Neural progenitor cell (in vitro differentiated cells): ENCODE measurements around the gene SPTAN1. TPM values are rescaled to one million over a fixed set of nuclear protein-coding genes. Genes with fewer than 3 reads are reported as not detected.

Experiments used
- DNase-seq: peaks from one replicate; pipeline ENCODE4 v3.0.0-alpha.2; 2016; ENCODE audit warnings: low spot score
- H2AFZ ChIP-seq: fragments of 200-600 bp; sonication (generic); replicated peaks from 2 replicates; pipeline ENCODE4 v1.6.1; 2016; ENCODE audit warnings: antibody characterized with exemption
- H3F3A ChIP-seq: fragments of 200-600 bp; sonication (generic); 2 replicates; pipeline ENCODE4 v1.6.1; 2016; ENCODE audit warnings: antibody characterized with exemption, low read depth
- H3K27ac ChIP-seq: fragments of 200-600 bp; sonication (generic); 2 replicates; pipeline ENCODE4 v1.5.1; 2016; ENCODE audit warnings: mild to moderate bottlenecking
- H3K27me3 ChIP-seq: fragments of 200-600 bp; sonication (generic); 2 replicates; pipeline ENCODE4 v1.6.1; 2016; ENCODE audit warnings: mild to moderate bottlenecking, moderate library complexity
- H3K36me3 ChIP-seq: fragments of 200-600 bp; sonication (generic); 2 replicates; pipeline ENCODE4 v1.5.1; 2016
- H3K4me1 ChIP-seq: fragments of 200-600 bp; sonication (generic); 2 replicates; pipeline ENCODE4 v1.6.1; 2016; ENCODE audit warnings: mixed run types
- H3K4me2 ChIP-seq: fragments of 200-600 bp; sonication (generic); 2 replicates; pipeline ENCODE4 v1.6.1; 2016
- H3K4me3 ChIP-seq: fragments of 200-600 bp; sonication (generic); 2 replicates; pipeline ENCODE4 v1.5.1; 2016
- H3K79me2 ChIP-seq: fragments of 200-600 bp; sonication (generic); 2 replicates; pipeline ENCODE4 v1.6.1; 2016; ENCODE audit warnings: low read depth
- H3K9ac ChIP-seq: fragments of 200-600 bp; sonication (generic); 2 replicates; pipeline ENCODE4 v1.6.1; 2016
- H3K9me3 ChIP-seq: fragments of 200-600 bp; sonication (generic); 2 replicates; pipeline ENCODE4 v1.5.1; 2016; ENCODE audit warnings: low read depth
- H4K20me1 ChIP-seq: fragments of 200-600 bp; sonication (generic); 2 replicates; pipeline ENCODE4 v1.6.1; 2016; ENCODE audit warnings: low read depth
- H3K27ac Mint-ChIP-seq: 3 replicates; pipeline ENCODE4 v1.8.0; 2021; ENCODE audit warnings: mixed read lengths
- H3K27me3 Mint-ChIP-seq: 2 replicates; pipeline ENCODE4 v1.8.0; 2022; ENCODE audit warnings: low read depth, mild to moderate bottlenecking, inconsistent platforms, moderate library complexity, mixed read lengths; ENCODE audit not compliant: insufficient read depth
- H3K36me3 Mint-ChIP-seq: 3 replicates; pipeline ENCODE4 v1.8.0; 2021; ENCODE audit warnings: mixed read lengths
- H3K4me1 Mint-ChIP-seq: 3 replicates; pipeline ENCODE4 v1.8.0; 2021; ENCODE audit warnings: mixed read lengths
- H3K4me3 Mint-ChIP-seq: 3 replicates; pipeline ENCODE4 v1.8.0; 2021; ENCODE audit warnings: mild to moderate bottlenecking, moderate library complexity, mixed read lengths
- H3K9me3 Mint-ChIP-seq: 3 replicates; pipeline ENCODE4 v1.8.0; 2020; ENCODE audit warnings: mixed read lengths
- CTCF ChIP-seq: fragments of 200-600 bp; sonication (generic); IDR thresholded peaks from 2 replicates; pipeline ENCODE4 v1.5.1; 2017; ENCODE audit warnings: antibody characterized with exemption, mild to moderate bottlenecking
- EZH2 ChIP-seq: fragments of 200-600 bp; sonication (generic); IDR thresholded peaks from 2 replicates; pipeline ENCODE4 v1.6.1; 2017; ENCODE audit warnings: antibody characterized with exemption, mild to moderate bottlenecking, moderate library complexity
- EZH2phosphoT487 ChIP-seq: fragments of 200-600 bp; sonication (generic); IDR thresholded peaks from 2 replicates; pipeline ENCODE4 v1.6.1; 2017; ENCODE audit warnings: antibody characterized with exemption
- total RNA-seq: library from RNA; depleted of rRNA; stranded (reverse); fragments of >200 nt; gene quantifications from 2 replicates; pipeline ENCODE4 v1.2.3, GENCODE V29; 2015; ENCODE audit warnings: low replicate concordance

SPTAN1 gene
- total RNA-seq, 1 donor from 2014 or later = 112 TPM

- Mint-ChIP-seq H3K27ac (no peak overlapping the region), H3K4me3 (peak overlapping the region; percentile 76), H3K4me1 (peaks cover 17% of the 10 kb centered on the region), H3K36me3 (peaks cover 14% of the 10 kb centered on the region), H3K9me3 (no peaks in the 10 kb centered on the region), H3K27me3 (peaks cover 4% of the 10 kb centered on the region)
- H4K20me1 ChIP-seq = peaks cover 3% of the 10 kb centered on the region
- H3K27me3 ChIP-seq = no peaks in the 10 kb centered on the region
- no peak overlapping the region for H3K27ac ChIP-seq
- no peak for DNase-seq
- peaks cover 50% of the 10 kb centered on the region for H3K79me2 ChIP-seq
- no peak overlapping the region for H3K9ac ChIP-seq
- no peak overlapping the region for H2AFZ ChIP-seq
- peaks cover 15% of the 10 kb centered on the region for H3F3A ChIP-seq
- peaks cover 3% of the 10 kb centered on the region for H3K4me1 ChIP-seq
- no peak for TF ChIP-seq EZH2
- H3K36me3 ChIP-seq = no peaks in the 10 kb centered on the region
- no peak overlapping the region for H3K4me3 ChIP-seq
- H3K4me2 ChIP-seq = no peak overlapping the region
- no peaks in the 10 kb centered on the region for H3K9me3 ChIP-seq
Measured at GRCh38 chr9:128653908-128654307, 101.5 kb downstream of the SPTAN1 start.

DNA sequence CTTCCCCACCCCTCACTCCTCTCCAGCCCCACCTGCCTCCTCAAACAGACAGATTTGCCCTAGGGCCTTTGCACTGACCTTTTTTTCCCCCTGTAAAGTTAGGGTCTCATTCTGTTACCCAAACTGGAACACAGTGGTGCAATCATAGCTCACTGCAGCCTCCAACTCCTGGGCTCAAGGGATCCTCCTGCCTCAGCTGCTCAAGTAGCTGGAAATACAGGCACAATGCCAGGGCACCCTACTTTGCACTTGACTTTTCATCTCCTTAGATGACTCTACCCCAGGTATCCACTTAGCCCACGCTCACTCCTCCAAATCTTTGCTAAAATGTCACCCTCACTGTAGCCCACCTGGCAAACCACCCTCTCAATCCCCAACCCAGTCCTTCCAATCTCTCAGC lies 102.1 kb downstream of the SPTAN1 start:
- Histone ChIP-seq H3K27me3 (no peaks in the 10 kb centered on the region), H3K4me1 (peaks cover 3% of the 10 kb centered on the region), H3K79me2 (peaks cover 44% of the 10 kb centered on the region), H3K9me3 (no peaks in the 10 kb centered on the region), H3K4me2 (no peak overlapping the region), H3F3A (peaks cover 15% of the 10 kb centered on the region), H2AFZ (no peak overlapping the region), H3K4me3 (no peak overlapping the region), H4K20me1 (no peaks in the 10 kb centered on the region), H3K27ac (no peak overlapping the region), H3K36me3 (no peaks in the 10 kb centered on the region), H3K9ac (no peak overlapping the region)
- Mint-ChIP-seq H3K27ac (no peak overlapping the region), H3K9me3 (no peaks in the 10 kb centered on the region), H3K4me1 (peaks cover 13% of the 10 kb centered on the region), H3K27me3 (peaks cover 4% of the 10 kb centered on the region), H3K36me3 (peaks cover 11% of the 10 kb centered on the region), H3K4me3 (peak overlapping the region; percentile 76)
- TF ChIP-seq EZH2 (no peak), CTCF (no peak), EZH2phosphoT487 (no peak)
- no peak for DNase-seq

DNA sequence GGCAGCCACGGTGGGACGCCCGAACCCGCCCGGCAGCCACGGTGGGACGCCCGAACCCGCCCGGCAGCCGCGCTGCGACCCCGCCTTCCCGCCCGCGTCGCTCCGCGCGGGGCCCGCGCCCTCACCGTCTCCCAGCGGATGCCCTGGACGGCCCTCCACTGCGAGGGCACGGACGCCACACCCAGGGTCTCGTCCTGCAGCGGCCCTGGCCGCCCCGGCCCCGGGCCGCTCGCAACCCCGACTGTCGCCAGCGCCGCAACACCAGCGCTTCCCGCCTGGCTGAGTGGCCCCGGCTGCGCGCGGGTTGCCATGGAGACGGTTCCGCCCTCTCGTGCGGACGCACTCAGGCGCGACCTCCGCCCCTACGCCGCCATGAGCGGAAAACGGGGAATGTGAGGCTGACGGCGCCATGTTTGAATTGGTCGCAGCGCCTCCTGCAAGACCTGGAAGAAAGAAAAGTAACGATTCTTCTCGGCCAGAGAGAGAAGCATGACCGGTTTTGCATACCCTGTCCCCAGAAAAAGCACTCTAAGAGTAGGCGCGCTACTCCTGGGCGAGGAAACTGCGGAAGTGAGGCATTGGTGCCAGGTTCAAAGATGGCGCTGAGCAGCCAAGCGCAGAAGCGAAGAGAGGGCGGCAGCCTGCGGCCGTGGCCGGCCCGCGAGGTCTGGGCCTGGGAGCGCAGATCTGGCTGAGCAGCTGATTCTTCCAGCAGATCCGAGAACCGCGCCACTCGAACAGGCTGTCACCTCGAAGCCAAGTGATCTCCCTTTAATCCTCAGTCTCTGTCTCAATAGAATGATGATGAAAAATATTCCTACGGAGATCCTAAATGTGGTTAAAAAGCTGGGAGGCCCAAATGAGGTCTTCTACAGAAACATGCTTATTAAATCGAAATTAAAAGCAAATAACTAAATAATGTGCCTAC lies 104.3 kb downstream of the SPTAN1 start, which contains the start of gene DYNC2I2:
Gene DYNC2I2 (minus strand): TSS at position 432 of the 928 bp plus-strand sequence. CDS start 121 bp downstream, at position 311.
- Mint-ChIP-seq H3K4me1 (peaks cover 13% of the 10 kb centered on the region), H3K27me3 (peaks cover 4% of the 10 kb centered on the region), H3K36me3 (peaks cover 11% of the 10 kb centered on the region), H3K4me3 (peak within 1 kb of the TSS; percentile 91), H3K9me3 (no peaks in the 10 kb centered on the region), H3K27ac (peak within 1 kb of the TSS; percentile 100)
- peak; percentile 99 for DNase-seq
- no peaks in the 10 kb centered on the region for H3K36me3 ChIP-seq
- H3K4me2 ChIP-seq = peak within 1 kb of the TSS; percentile 71
- peaks cover 3% of the 10 kb centered on the region for H3K4me1 ChIP-seq
- no peaks in the 10 kb centered on the region for H4K20me1 ChIP-seq
- peaks cover 44% of the 10 kb centered on the region for H3K79me2 ChIP-seq
- H3K27me3 ChIP-seq = no peaks in the 10 kb centered on the region
- H2AFZ ChIP-seq = peak within 1 kb of the TSS; percentile 85
- peak within 1 kb of the TSS; percentile 92 for H3K9ac ChIP-seq
- no peaks in the 10 kb centered on the region for H3K9me3 ChIP-seq
- H3K27ac ChIP-seq = peak within 1 kb of the TSS; percentile 99
- peaks cover 15% of the 10 kb centered on the region for H3F3A ChIP-seq
- TF ChIP-seq CTCF (peak; percentile 9), EZH2 (no peak), EZH2phosphoT487 (no peak)
- peak within 1 kb of the TSS; percentile 70 for H3K4me3 ChIP-seq

- no peaks in the 10 kb centered on the region for H4K20me1 ChIP-seq
- H3K27ac ChIP-seq = peak overlapping the region; percentile 99
- H3K27me3 ChIP-seq = no peaks in the 10 kb centered on the region
- H3K9me3 Mint-ChIP-seq = no peaks in the 10 kb centered on the region
- H3F3A ChIP-seq = peaks cover 15% of the 10 kb centered on the region
- DNase-seq = no peak
- H3K79me2 ChIP-seq = peaks cover 39% of the 10 kb centered on the region
- H3K27me3 Mint-ChIP-seq = peaks cover 4% of the 10 kb centered on the region
- H3K4me2 ChIP-seq = peak overlapping the region; percentile 71
- H3K36me3 Mint-ChIP-seq = peaks cover 9% of the 10 kb centered on the region
- H3K4me1 Mint-ChIP-seq = peaks cover 13% of the 10 kb centered on the region
- H3K4me1 ChIP-seq = peaks cover 3% of the 10 kb centered on the region
- H2AFZ ChIP-seq = peak overlapping the region; percentile 85
- H3K4me3 ChIP-seq = no peak overlapping the region
- no peaks in the 10 kb centered on the region for H3K36me3 ChIP-seq
- no peaks in the 10 kb centered on the region for H3K9me3 ChIP-seq
- H3K9ac ChIP-seq = no peak overlapping the region
- no peak for TF ChIP-seq EZH2phosphoT487
- TF ChIP-seq CTCF = no peak
- TF ChIP-seq EZH2 = no peak
- H3K4me3 Mint-ChIP-seq = peak overlapping the region; percentile 91
- peak overlapping the region; percentile 100 for H3K27ac Mint-ChIP-seq
Measured at GRCh38 chr9:128657344-128657704, 104.9 kb downstream of the SPTAN1 start.
